HPDE6-E6E7 (cell line): ENCODE results near the gene STRN3.
"Not testable (repeated sequence)": the region's sequence is repeated elsewhere in the genome, so short reads cannot be mapped to it uniquely, and the experiment has no call there.

Experiments used
- DNase-seq: peaks from one replicate; pipeline ENCODE4 v3.0.0; 2011; ENCODE audit warnings: missing footprints; ENCODE audit errors: extremely low spot score

The STRN3 gene

GRCh38 chr14:31036552-31036951 lies 10.4 kb upstream of the STRN3 start:
- DNase-seq: no peak

DNA sequence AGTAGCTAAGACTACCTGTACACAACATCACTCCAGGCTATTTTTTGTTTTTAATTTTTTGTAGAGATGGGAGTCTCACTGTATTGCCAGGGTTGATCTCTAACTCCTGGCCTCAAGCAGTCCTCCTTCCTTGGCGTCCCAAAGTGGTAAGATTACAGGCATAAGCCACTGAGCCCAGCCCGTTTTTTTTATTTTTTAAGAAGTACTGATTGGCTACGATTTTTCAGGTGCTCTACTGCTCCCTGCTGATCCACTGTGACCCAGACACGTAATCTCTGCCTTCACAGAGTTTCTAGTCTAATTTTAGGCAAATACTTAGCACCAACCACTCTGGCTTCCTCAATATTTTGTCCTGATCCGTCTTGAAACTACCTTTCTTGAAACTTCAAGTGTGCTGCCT lies 4.3 kb upstream of the STRN3 start:
- no peak for DNase-seq

DNA sequence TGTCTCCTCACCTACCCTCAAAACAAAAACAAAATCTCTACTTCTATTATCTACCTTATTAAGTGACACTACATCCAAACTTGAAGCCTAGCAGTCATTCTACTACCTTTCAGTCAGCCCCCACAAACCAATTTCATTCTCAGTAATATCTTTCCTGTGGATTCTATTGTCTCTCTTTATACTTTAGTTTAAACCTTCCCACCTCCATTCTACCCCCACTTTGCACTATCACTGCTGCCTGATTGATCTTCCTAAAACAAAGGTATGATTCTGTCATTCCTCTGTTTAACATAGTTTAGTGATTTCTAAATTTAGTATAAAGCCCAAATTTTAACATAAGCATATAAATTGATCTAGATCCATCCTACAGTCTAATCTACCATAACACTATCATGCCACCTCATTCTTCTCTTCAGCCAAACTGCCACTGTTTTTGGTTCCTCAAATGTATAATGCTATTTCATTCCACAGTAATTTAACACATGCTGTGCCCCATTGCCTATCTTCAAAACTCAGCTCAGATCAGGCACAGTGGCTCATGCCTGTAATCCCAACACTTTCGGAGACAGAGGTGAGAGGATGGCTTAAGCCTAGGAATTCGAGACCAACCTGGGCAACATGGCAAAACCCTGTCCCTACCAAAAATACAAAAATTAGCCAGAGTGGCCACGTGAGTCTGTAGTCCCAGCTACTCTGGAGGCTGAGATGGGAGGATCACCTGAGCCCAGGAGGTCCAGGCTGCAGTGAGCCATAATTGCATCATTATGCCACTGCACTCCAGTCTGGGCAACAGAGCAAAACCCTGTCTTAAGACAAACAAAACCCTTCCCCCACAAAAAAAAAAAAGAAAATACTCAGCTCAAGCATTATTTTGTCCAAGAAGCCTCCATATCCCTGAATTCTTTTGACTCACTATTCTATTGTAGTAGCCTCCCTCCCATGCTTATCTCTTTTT lies 3.1 kb upstream of the STRN3 start:
- no peak for DNase-seq

- DNase-seq: no peak
These were observed 1.7 kb upstream of the STRN3 start for GRCh38 chr14:31027847-31028246.

GRCh38 chr14:31026450-31027235 lies 464 bp upstream of the STRN3 start:
- peak; percentile 92 for DNase-seq

- peak; percentile 12 for DNase-seq
These were observed 657 bp downstream of the STRN3 start, which contains the start of gene AP4S1 for GRCh38 chr14:31025367-31026076. TSS of gene AP4S1 (plus strand) at chr14:31025649. CDS start at chr14:31066197, 40,548 bp downstream.

- peak; percentile 11 for DNase-seq
These were observed 1.4 kb downstream of the STRN3 start for GRCh38 chr14:31024577-31025366.

DNA sequence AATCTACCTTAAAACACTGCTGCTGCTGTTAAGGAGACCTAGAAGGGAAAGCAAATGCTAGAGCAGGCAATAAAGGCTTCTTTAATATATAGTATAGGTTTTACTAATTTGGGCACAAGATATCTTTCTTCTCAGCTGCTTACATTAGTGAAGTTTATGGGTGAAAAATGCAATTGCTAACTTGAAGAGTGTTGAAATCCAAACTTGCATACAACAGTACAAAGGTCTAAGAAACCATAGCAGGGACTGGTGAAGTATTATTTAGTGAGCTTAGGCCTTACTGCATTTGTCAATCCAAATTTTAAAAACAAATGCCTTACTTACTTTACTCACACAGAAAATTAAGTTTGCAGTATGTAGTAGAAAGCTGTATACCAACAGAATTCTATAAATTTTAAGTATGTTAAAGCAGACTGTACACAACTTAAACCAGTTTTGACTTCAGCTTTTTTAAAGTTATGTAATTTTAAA lies 2.1 kb downstream of the STRN3 start:
- DNase-seq: no peak

DNA sequence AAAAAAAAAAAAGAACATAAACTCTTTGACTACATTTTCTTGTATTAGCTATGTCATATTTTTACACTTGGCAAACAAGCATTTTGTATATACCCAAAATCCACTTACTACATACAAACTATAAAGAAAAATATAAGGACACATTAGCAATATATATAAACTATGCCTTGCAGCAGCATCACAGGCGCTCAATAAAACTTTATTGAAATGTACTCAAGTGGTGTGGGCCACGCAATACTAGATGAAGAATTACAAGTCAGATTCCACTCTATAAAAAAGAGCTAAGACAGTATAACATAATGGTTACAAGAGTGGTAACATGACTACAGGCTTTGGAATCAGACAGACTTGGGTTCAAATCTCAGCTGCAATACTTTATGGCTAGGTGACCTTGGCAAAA lies 3.8 kb downstream of the STRN3 start:
- DNase-seq: no peak

DNA sequence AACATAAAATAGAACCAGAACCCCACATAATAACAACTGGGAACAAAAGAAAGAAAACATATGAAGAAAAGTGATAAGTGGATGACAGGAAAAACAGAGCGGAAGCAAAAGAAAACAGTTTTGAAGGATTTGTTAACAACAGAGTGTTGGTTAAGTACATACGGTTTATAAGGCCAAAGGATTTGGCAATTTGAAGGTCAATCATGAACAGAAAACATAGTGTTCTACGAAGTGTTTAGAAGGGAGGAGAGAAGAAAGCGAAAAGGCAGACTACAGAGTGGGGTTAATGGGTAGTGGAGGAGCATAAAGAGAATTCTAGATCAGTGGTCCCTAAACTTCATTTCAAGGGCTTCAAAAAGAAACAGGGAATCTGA lies 4.6 kb downstream of the STRN3 start:
- DNase-seq: no peak

DNA sequence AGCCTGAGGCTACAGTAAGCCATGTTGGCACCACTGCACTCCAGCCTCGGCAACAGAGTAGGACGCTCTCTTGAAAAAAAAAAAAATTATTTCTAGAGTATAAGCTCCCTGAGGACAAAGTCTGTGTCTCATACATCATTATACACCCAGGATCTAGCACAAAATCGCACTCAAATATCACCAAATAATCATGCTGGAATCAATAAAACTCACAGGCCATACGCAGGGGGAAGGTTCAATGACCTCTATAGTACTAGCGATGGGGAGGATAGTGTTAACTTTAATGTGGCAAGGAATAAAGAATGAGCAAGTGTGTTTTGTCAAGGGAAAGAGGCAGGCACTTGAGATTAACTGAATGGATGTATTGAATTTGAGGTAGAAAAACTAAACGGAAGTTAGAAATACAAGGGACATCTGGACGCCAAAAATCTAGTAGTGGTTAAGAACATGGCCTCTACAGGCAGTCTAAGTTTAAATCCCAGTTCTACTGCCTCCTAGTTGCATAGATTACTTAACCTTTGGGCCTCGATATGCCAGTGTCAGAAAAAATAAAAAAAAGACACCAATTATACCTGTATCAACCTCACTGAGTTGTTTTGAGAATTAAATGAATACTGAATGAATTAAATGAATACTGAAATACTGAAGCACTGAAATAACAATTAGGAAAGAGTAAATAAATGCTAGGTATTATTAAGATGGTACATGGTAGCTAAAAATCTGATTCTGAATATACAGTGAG lies 5.2 kb downstream of the STRN3 start:
- no peak for DNase-seq

GRCh38 chr14:31018057-31018645 lies 8.0 kb downstream of the STRN3 start:
- DNase-seq: no peak

DNA sequence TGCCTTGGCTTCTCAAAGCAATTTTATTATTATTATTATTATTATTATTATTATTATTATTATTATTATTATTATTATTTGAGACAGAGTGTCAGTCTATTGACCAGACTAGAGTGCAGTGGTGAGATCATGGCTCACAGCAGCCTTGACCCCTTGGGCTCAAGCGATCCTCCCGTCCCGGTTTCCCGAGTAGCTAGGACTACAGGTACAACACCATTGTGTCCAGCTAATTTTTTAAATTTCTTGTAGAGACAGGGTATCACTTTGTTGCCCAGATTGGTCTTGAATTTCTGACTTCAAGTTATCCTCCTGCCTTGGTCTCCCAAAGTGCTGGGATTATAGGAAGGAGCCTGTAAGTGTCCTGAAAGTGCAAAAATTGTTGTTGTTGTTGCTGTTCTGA lies 12.3 kb downstream of the STRN3 start:
- DNase-seq: no peak

- no peak for DNase-seq
These were observed 15.2 kb downstream of the STRN3 start for GRCh38 chr14:31010935-31011334.

- no peak for DNase-seq
These were observed 16.2 kb downstream of the STRN3 start for GRCh38 chr14:31009836-31010574.

DNA sequence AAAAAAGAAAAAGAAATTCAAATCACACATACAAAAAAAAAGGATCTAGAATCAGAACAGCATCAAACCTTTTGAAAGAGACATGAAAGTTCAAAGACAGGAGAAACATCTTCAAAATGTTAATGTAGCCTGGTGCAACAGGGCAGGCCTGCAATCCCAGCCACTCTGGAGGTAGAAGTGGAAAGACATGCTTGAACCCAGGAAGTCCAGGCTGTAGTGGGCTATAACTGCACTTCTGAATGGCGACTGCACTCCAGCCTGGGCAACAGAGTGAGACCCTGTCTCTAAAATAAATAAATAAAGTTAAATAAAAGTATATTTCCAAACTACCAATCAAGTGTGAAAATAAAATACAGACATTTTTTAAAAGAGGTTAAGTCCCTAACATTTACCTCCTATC lies 19.5 kb downstream of the STRN3 start:
- DNase-seq: no peak

- not testable (repeated sequence) for DNase-seq
These were observed 22.2 kb downstream of the STRN3 start for GRCh38 chr14:31004007-31004406.

DNA sequence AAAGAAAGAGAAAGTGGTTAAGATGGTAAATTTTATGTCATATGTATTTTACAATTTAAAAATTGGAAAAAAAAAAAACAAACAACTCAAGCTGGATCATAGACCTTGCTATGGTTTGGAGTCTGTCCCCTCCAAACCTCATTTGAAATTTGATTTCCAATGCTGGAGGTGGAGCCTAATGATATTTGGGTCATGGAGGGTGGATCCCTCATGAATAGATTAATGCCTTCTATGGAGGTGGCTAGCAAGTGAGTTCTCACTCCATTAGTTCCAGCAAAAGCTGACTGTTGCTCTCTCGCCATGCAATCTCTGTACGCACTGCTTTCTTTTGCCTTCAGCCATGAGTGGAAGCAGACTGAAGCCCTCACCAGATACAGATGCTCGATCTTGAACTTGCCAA lies 22.9 kb downstream of the STRN3 start:
- DNase-seq: no peak

DNA sequence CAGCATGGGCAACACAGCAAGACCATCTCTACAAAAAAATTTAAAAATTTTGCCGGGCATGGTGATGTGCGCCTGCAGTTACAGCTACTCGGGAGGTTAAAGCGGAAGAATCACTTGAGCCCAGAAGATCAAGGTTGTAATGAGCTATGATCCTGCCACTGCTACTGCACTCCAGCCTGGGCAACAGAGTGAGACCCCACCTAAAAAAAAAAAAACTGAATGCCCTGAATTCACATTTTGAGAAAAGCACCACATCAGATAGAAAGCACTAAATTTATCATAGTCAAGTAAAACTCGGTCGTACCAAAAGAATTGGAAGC lies 24.9 kb downstream of the STRN3 start:
- DNase-seq: no peak
